ENCODE data around the gene RMRP. TPM values are rescaled to one million over a fixed set of nuclear protein-coding genes. Genes with fewer than 3 reads are reported as not detected.
A peak's percentile ranks its signal among the peaks of the same experiment; 100 is the strongest.
"Not testable (repeated sequence)": the region's sequence is repeated elsewhere in the genome, so short reads cannot be mapped to it uniquely, and the experiment has no call there.

The RMRP gene
- polyA plus RNA-seq, 3 donors: not detected

GRCh38 chr9:35646533-35647265 is 11.1 kb downstream of the RMRP start:
- peak; percentile 83 to 85 (median 84) for DNase-seq (ENCODE audit: low read depth in 3 of 3, low spot score in 2 of 3)

GRCh38 chr9:35646153-35646532 is 11.7 kb downstream of the RMRP start:
- peak in 1 of 3 donors; percentile 55 for DNase-seq (ENCODE audit: low read depth in 3 of 3, low spot score in 2 of 3)

GRCh38 chr9:35645736-35646135 is 12.1 kb downstream of the RMRP start:
- not testable (repeated sequence) for DNase-seq (ENCODE audit: low read depth in 3 of 3, low spot score in 2 of 3)

- DNase-seq (ENCODE audit: low read depth in 3 of 3, low spot score in 2 of 3): no peak
Observed at GRCh38 chr9:35643046-35643445, 14.8 kb downstream of the RMRP start.

- DNase-seq (ENCODE audit: low read depth in 3 of 3, low spot score in 2 of 3): not testable (repeated sequence)
Observed at GRCh38 chr9:35641478-35641877, 16.3 kb downstream of the RMRP start.

GRCh38 chr9:35640431-35640830 is 17.4 kb downstream of the RMRP start:
- not testable (repeated sequence) for DNase-seq (ENCODE audit: low read depth in 3 of 3, low spot score in 2 of 3)

- no peak for DNase-seq (ENCODE audit: low read depth in 3 of 3, low spot score in 2 of 3)
Observed at GRCh38 chr9:35639631-35640030, 18.2 kb downstream of the RMRP start.

GRCh38 chr9:35639225-35639624 is 18.6 kb downstream of the RMRP start:
- DNase-seq (ENCODE audit: low read depth in 3 of 3, low spot score in 2 of 3): not testable (repeated sequence)

- DNase-seq (ENCODE audit: low read depth in 3 of 3, low spot score in 2 of 3): not testable (repeated sequence)
Observed at GRCh38 chr9:35638751-35639150, 19.1 kb downstream of the RMRP start.

GRCh38 chr9:35637427-35637955 is 20.3 kb downstream of the RMRP start:
- not testable (repeated sequence) for DNase-seq (ENCODE audit: low read depth in 3 of 3, low spot score in 2 of 3)

- DNase-seq (ENCODE audit: low read depth in 3 of 3, low spot score in 2 of 3): not testable (repeated sequence)
Observed at GRCh38 chr9:35636877-35637246, 21.0 kb downstream of the RMRP start.

- DNase-seq (ENCODE audit: low read depth in 3 of 3, low spot score in 2 of 3): no peak
Observed at GRCh38 chr9:35636135-35636876, 21.5 kb downstream of the RMRP start.

- no peak for DNase-seq (ENCODE audit: low read depth in 3 of 3, low spot score in 2 of 3)
Observed at GRCh38 chr9:35635730-35636129, 22.1 kb downstream of the RMRP start.

- DNase-seq (ENCODE audit: low read depth in 3 of 3, low spot score in 2 of 3): no peak
Observed at GRCh38 chr9:35629597-35629996, 28.2 kb downstream of the RMRP start.

GRCh38 chr9:35628389-35628991 is 29.3 kb downstream of the RMRP start:
- no peak for DNase-seq (ENCODE audit: low read depth in 3 of 3, low spot score in 2 of 3)

- DNase-seq (ENCODE audit: low read depth in 3 of 3, low spot score in 2 of 3): no peak
Observed at GRCh38 chr9:35627575-35627974, 30.2 kb downstream of the RMRP start.

- DNase-seq (ENCODE audit: low read depth in 3 of 3, low spot score in 2 of 3): no peak
Observed at GRCh38 chr9:35619800-35620158, 38.0 kb downstream of the RMRP start.

GRCh38 chr9:35618854-35619799 is 38.7 kb downstream of the RMRP start:
- DNase-seq (ENCODE audit: low read depth in 3 of 3, low spot score in 2 of 3): no peak

GRCh38 chr9:35618325-35618727 is 39.5 kb downstream of the RMRP start, which contains the start of gene CD72:
Gene CD72 (minus strand): TSS chr9:35618413. CDS start chr9:35618303, 110 bp downstream.
- no peak for DNase-seq (ENCODE audit: low read depth in 3 of 3, low spot score in 2 of 3)

- no peak for DNase-seq (ENCODE audit: low read depth in 3 of 3, low spot score in 2 of 3)
Observed at GRCh38 chr9:35617548-35617947, 40.3 kb downstream of the RMRP start.

Data from right renal cortex interstitium (tissue), 3 donors.